PFSK-1 (cell line): ENCODE data around the gene CSNK1G2.

Source experiments
- FOXP2 ChIP-seq: optimal IDR thresholded peaks from 2 replicates; pipeline ENCODE3; 2011; ENCODE audit warnings: borderline replicate concordance, control low read depth, inconsistent platforms; ENCODE audit not compliant: insufficient read depth; ENCODE audit errors: extremely low read length, extremely low read depth
- POLR2AphosphoS5 ChIP-seq: IDR thresholded peaks from 2 replicates; pipeline ENCODE4 v1.6.1; 2012; ENCODE audit warnings: low read depth, mild to moderate bottlenecking, control low read depth, low read length, moderate library complexity
- SIN3A ChIP-seq: IDR thresholded peaks from 2 replicates; pipeline ENCODE4 v1.6.1; 2012; ENCODE audit warnings: mild to moderate bottlenecking, low read length, moderate library complexity, borderline replicate concordance; ENCODE audit not compliant: insufficient read depth
- TAF1 ChIP-seq: IDR thresholded peaks from 2 replicates; pipeline ENCODE4 v1.6.1; 2012; ENCODE audit warnings: low read length, control low read depth, borderline replicate concordance; ENCODE audit not compliant: insufficient read depth
- TF ChIP-seq, protein P1 (sequence below), 2 experiments: IDR thresholded peaks; 2 replicates each; pipeline versions ENCODE4 v1.6.1 to v1.8.0; 2011 to 2012; ENCODE audit warnings: low read depth in 2 of 2, low read length in 2 of 2, control low read depth in 1 of 2, inconsistent platforms in 1 of 2, mild to moderate bottlenecking in 1 of 2, moderate library complexity in 1 of 2; ENCODE audit not compliant: insufficient read depth in 1 of 2

The CSNK1G2 gene

DNA sequence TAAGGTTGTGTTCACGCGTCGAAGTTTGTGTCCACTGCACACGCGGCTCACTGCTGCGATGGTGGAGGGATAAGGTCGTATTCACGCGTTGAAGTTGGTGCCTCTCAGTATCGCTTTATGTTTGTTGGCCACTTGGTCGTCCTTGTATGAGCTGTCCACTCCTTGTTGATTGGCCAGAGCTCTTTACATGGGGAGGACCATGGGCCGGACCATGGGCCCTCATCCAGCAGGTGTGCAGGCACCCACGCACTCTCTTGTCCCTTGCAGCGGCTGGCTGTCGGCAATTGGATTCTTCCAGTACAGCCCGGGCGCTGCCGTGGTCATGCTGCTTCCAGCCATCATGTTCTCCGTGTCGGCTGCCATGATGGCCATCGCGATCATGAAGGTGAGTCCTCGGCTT is 18.2 kb upstream of the CSNK1G2 start:
- TF ChIP-seq POLR2AphosphoS5 (no peak), SIN3A (no peak), FOXP2 (no peak), TAF1 (no peak)
- TF ChIP-seq, protein P1, sequence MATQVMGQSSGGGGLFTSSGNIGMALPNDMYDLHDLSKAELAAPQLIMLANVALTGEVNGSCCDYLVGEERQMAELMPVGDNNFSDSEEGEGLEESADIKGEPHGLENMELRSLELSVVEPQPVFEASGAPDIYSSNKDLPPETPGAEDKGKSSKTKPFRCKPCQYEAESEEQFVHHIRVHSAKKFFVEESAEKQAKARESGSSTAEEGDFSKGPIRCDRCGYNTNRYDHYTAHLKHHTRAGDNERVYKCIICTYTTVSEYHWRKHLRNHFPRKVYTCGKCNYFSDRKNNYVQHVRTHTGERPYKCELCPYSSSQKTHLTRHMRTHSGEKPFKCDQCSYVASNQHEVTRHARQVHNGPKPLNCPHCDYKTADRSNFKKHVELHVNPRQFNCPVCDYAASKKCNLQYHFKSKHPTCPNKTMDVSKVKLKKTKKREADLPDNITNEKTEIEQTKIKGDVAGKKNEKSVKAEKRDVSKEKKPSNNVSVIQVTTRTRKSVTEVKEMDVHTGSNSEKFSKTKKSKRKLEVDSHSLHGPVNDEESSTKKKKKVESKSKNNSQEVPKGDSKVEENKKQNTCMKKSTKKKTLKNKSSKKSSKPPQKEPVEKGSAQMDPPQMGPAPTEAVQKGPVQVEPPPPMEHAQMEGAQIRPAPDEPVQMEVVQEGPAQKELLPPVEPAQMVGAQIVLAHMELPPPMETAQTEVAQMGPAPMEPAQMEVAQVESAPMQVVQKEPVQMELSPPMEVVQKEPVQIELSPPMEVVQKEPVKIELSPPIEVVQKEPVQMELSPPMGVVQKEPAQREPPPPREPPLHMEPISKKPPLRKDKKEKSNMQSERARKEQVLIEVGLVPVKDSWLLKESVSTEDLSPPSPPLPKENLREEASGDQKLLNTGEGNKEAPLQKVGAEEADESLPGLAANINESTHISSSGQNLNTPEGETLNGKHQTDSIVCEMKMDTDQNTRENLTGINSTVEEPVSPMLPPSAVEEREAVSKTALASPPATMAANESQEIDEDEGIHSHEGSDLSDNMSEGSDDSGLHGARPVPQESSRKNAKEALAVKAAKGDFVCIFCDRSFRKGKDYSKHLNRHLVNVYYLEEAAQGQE (IDR thresholded peaks at IDR 0.05; ENCODE audit: insufficient read depth in 1 of 2, low read depth in 2 of 2, low read length in 2 of 2) = no peak

DNA sequence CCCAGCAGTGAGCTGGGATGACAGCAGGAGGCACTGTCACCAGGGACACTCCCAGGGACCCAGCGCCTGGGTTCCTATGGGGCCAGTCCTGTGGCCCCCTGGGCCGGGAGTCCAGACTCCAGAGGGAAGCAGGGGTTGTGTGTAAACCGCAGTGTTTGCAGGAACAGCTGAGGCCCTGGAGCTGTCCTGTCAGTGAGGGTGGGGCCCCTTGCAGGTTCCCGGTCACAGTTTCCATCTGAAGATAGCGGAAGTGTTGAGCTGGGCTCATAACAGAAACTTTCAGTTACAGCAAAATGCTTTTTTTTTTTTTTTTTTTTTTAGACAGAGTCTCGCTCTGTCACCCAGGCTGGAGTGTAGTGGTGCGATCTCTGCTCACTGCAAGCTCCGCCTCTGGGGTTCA is 17.7 kb upstream of the CSNK1G2 start:
- TF ChIP-seq POLR2AphosphoS5 (no peak), TAF1 (no peak), SIN3A (no peak), FOXP2 (no peak)
- TF ChIP-seq, protein P1 (IDR thresholded peaks at IDR 0.05; ENCODE audit: insufficient read depth in 1 of 2, low read depth in 2 of 2, low read length in 2 of 2) = no peak

DNA sequence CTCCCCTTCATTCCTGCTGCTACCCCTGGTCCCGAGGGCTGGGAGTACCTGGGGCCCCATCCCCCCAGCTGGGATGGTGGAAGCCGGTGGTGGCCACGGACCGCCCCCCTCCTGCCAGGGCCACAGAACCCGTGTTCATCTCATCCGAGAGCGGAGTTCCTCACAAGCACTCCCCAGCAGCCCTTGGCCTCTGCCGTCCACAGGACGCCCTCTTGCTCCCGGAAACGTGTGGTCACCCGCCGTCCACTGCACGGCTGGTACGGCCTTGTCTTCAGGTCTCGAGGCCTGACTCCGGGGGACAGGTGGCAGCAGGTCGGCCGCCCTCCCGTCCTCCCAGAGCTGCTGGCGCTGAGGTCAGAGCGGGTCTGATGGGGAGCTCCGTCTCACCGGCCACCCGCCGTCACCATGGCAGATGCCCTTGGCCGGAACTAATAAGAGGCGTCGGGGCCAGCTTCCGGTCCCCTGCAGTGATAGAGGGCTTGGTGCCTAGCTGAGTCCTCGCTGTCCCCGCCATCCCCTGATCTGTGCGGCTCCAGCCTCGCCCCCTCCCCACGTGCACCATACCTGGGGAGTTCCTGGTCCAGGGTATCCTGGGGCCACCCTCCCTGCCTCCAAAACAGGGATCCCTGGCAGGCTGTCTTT is 16.5 kb upstream of the CSNK1G2 start:
- TF ChIP-seq SIN3A = no peak
- TF ChIP-seq FOXP2 = no peak
- TF ChIP-seq POLR2AphosphoS5 = no peak
- TF ChIP-seq TAF1 = no peak
- TF ChIP-seq, protein P1 (IDR thresholded peaks at IDR 0.05; ENCODE audit: insufficient read depth in 1 of 2, low read depth in 2 of 2, low read length in 2 of 2) = no peak

DNA sequence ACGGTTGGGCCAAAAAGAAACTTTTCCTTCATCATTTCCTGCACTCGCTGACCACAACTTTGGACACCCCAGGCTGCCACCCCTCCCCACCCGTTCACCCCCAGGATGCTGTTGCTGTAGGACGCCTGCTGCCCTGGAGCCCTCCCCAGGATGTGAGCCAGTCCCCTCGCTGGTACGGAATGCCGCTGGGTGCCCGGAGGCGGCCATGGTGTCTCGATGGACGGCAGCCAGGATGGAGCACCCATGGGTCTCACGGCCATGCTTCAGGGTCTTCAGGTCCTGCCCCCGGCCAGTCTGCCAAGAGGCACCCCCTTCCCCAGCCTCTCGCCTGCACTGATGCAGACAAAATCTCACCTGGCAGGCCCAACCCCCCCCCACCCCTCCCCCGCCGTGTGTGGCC is 15.4 kb upstream of the CSNK1G2 start:
- TF ChIP-seq FOXP2 (no peak), SIN3A (no peak), POLR2AphosphoS5 (no peak)

DNA sequence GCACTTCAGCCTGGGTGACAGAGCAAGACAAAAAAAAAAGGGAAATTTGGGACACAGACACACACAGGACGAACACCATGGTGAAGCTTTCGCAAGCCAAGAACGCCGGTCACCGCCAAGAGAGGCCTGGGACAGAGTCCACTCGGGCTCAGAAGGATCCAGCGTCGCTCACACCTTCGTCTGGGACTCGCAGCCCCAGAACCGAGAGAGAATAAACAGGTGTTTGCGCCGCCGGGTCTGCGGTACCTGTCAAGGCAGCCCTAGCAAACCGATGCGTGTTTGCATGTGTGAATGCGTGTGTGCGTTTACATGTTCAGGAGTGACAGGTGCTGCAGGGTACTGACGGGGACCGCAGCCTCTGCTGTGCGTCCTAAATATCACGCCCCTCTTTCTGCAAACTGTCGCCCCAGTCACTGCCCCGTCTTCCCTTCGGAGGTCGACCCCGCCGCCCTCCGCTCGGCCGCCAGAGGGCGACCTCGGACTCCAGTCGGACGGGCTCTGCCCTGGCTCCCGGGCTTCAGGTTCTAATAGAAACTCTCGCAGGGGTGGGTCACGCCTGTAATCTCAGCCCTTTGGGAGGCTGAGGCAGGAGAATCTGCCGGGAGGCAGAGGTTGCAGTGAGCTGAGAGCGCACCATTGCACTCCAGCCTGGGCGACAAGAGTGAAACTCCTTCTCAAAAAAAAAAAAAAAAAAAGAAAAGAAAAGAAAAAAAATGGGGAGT is 11.8 kb upstream of the CSNK1G2 start:
- TF ChIP-seq FOXP2 (peak; percentile 37), POLR2AphosphoS5 (no peak)

DNA sequence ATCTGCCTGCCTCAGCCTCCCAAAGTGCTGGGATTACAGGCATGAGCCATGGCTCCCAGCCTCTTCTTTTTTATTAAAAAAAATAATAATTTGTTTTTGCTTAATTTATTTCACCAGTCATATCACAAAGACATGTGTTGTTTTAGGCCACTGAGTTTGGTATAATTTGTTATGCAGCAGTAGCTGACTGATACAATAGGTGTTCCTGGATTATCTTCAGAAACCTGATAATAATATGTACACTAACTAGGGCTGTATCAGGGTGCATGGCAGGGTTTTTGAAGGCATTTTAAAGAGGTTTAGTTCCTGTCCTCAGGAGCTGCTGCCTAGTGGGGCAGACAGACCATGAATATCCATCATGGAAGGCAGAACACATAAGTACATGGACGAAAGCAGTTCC is 9.5 kb upstream of the CSNK1G2 start:
- no peak for TF ChIP-seq FOXP2
- TF ChIP-seq, protein P1 (IDR thresholded peaks at IDR 0.05; ENCODE audit: insufficient read depth in 1 of 2, low read depth in 2 of 2, low read length in 2 of 2) = no peak
- TF ChIP-seq TAF1 = no peak
- no peak for TF ChIP-seq SIN3A
